ENCODE measurements around the gene CRB1. TPM values are rescaled to one million over a fixed set of nuclear protein-coding genes. Genes with fewer than 3 reads are reported as not detected.

Gene CRB1
- total and polyA plus RNA-seq, 2 of the 8 experiments (the other 6 are each of a cell fraction or from before 2014, with no cell fraction given) = 0.03 TPM; not detected in 1

DNA sequence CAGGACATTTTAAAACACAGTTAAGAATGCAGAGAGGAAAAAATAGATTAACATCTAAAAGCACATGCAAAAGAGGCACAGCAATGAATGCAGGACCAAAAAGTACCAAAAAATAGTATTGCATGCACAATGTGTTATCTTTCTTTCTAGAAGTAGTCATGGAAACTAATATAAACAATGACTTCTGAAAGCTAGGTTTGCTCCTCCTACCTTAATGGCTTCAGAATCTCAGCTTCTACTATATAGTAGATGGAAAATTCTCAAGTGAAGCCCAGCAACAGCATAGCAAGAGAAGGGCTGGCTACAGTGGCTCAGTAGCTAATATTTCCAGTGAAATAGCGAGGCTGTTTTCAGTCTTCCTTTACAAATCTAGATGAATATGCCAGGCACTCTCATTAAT is 125.1 kb downstream of the CRB1 start (continued):
- TF ChIP-seq EZH2 (IDR thresholded peaks at IDR 0.05; ENCODE audit: low read depth, low read length, severe bottlenecking) (no peak), HDAC6 (IDR thresholded peaks at IDR 0.05; ENCODE audit: low read depth, low read length) (no peak), POLR2AphosphoS5 (IDR thresholded peaks at IDR 0.05; ENCODE audit: low read depth, low read length) (no peak), SAP30 (IDR thresholded peaks at IDR 0.05; ENCODE audit: insufficient read depth, insufficient replicate concordance, low read length) (no peak)
- TF ChIP-seq, protein P1, sequence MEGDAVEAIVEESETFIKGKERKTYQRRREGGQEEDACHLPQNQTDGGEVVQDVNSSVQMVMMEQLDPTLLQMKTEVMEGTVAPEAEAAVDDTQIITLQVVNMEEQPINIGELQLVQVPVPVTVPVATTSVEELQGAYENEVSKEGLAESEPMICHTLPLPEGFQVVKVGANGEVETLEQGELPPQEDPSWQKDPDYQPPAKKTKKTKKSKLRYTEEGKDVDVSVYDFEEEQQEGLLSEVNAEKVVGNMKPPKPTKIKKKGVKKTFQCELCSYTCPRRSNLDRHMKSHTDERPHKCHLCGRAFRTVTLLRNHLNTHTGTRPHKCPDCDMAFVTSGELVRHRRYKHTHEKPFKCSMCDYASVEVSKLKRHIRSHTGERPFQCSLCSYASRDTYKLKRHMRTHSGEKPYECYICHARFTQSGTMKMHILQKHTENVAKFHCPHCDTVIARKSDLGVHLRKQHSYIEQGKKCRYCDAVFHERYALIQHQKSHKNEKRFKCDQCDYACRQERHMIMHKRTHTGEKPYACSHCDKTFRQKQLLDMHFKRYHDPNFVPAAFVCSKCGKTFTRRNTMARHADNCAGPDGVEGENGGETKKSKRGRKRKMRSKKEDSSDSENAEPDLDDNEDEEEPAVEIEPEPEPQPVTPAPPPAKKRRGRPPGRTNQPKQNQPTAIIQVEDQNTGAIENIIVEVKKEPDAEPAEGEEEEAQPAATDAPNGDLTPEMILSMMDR (IDR thresholded peaks at IDR 0.05; ENCODE audit: control extremely low read depth in 1 of 3, insufficient read depth in 1 of 3, low read depth in 1 of 3, low read length in 3 of 3) = no peak
